Gastrocnemius medialis (tissue), 4 donors: Measurements from ENCODE around the gene KMO. TPM values are rescaled to one million over a fixed set of nuclear protein-coding genes. Genes with fewer than 3 reads are reported as not detected.

Experiments used
- ATAC-seq, 2 donors: fragments of 150-250 bp; one replicate each; pipeline ENCODE4 v1.9.1; 2016
- DNase-seq, 2 donors: peaks; one replicate each; pipeline ENCODE4 v3.0.0-alpha.2; 2019
- H3K27ac ChIP-seq, 4 donors: fragments of 200-600 bp; sonication (generic); 1 replicate in 1 of 4; 2 replicates in 3 of 4; pipeline ENCODE4 v1.5.1; 2016 to 2018; ENCODE audit warnings: mild to moderate bottlenecking in 2 of 4, moderate library complexity in 1 of 4
- H3K27me3 ChIP-seq, 3 donors: fragments of 200-600 bp; sonication (generic) in 2 of 3; 1 replicate in 1 of 3; 2 replicates in 2 of 3; pipeline versions ENCODE4 v1.5.1 to v1.6.0; 2016 to 2019; ENCODE audit warnings: mild to moderate bottlenecking in 1 of 3, moderate library complexity in 1 of 3
- H3K36me3 ChIP-seq, 2 donors: fragments of 200-600 bp; sonication (generic) in 1 of 2; one replicate each; pipeline ENCODE4 v1.5.1; 2017 to 2018
- H3K4me1 ChIP-seq, 2 donors: fragments of 200-600 bp; sonication (generic) in 1 of 2; one replicate each; pipeline ENCODE4 v1.5.1; 2016 to 2017; ENCODE audit warnings: mild to moderate bottlenecking in 2 of 2
- H3K4me3 ChIP-seq, 4 donors: fragments of 200-600 bp; sonication (generic) in 3 of 4; 1 replicate in 1 of 4; 2 replicates in 3 of 4; pipeline ENCODE4 v1.5.1; 2016 to 2019; ENCODE audit warnings: mild to moderate bottlenecking in 2 of 4
- H3K9me3 ChIP-seq, 3 donors: fragments of 200-600 bp; sonication (generic) in 2 of 3; 1 replicate in 1 of 3; 2 replicates in 2 of 3; pipeline ENCODE4 v1.5.1; 2016 to 2019
- POLR2A ChIP-seq, 2 donors: fragments of 450-650 bp; IDR thresholded peaks; one replicate each; pipeline ENCODE4 v1.6.1; 2017; ENCODE audit warnings: antibody characterized with exemption in 2 of 2, mild to moderate bottlenecking in 2 of 2, moderate library complexity in 2 of 2
- in situ Hi-C, 4 donors: fragments of 200-750 bp; cut with MboI; loops; one replicate each; pipeline versions ENCODE4 v1.15.0 to v1.8.0; 2017; ENCODE audit warnings: low sequenced_read_pairs in 4 of 4
- intact Hi-C: fragments of 100-400 bp; cut with DNase I; formaldehyde crosslinking; loops from one replicate; pipeline ENCODE4 v1.15.1; 2023; ENCODE audit warnings: low total_unique reads
- total RNA-seq, 4 donors: library from RNA; depleted of rRNA; stranded (reverse); fragments of >200 nt; gene quantifications; one replicate each; pipeline versions ENCODE4 v1.1.0 to v1.2.3, GENCODE V29; 2016
- TF ChIP-seq, protein P1 (sequence below), 5 experiments: fragments of 450-650 bp in 3 of 5; fragments of 200-600 bp in 2 of 5; sonication (generic) in 2 of 5; IDR thresholded peaks in 4 of 5; conservative IDR thresholded peaks in 1 of 5; 1 replicate in 4 of 5; 2 replicates in 1 of 5; pipeline ENCODE4 v1.5.1; 2016 to 2019; ENCODE audit warnings: antibody characterized with exemption in 5 of 5, mild to moderate bottlenecking in 3 of 5, moderate library complexity in 3 of 5

The KMO gene
- total RNA-seq, 4 donors from 2014 or later = 0.16 TPM; not detected in 3

DNA sequence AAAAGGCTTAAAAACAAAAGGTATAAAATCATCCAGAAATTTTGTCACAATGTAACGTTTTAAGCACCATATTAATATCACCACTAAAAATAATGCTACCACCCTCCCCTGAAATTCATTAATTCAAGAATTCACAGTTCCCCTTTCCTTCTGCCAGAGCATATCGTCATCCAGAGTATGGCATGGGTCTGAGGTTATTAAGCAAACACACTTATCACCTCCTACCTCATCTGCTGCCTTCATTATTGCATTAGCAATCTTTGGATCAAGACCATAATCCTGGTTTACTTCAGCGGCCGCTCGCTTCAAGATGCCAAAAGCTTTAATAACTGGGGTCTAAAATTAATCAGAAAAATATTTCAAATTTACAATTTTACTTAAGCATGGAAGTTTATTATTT, 18.8 kb upstream of the KMO start:
- H3K4me3 ChIP-seq = no peak overlapping the region
- peaks cover 9 to 14% of the 10 kb centered on the region in 2 donors for H3K4me1 ChIP-seq
- no peak for TF ChIP-seq POLR2A (IDR thresholded peaks at IDR 0.05)
- TF ChIP-seq, protein P1, sequence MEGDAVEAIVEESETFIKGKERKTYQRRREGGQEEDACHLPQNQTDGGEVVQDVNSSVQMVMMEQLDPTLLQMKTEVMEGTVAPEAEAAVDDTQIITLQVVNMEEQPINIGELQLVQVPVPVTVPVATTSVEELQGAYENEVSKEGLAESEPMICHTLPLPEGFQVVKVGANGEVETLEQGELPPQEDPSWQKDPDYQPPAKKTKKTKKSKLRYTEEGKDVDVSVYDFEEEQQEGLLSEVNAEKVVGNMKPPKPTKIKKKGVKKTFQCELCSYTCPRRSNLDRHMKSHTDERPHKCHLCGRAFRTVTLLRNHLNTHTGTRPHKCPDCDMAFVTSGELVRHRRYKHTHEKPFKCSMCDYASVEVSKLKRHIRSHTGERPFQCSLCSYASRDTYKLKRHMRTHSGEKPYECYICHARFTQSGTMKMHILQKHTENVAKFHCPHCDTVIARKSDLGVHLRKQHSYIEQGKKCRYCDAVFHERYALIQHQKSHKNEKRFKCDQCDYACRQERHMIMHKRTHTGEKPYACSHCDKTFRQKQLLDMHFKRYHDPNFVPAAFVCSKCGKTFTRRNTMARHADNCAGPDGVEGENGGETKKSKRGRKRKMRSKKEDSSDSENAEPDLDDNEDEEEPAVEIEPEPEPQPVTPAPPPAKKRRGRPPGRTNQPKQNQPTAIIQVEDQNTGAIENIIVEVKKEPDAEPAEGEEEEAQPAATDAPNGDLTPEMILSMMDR (IDR thresholded peaks at IDR 0.05 in 4 of 5, conservative IDR thresholded peaks at IDR 0.05 in 1 of 5) = no peak
- ATAC-seq (no peak), DNase-seq (no peak)
- H3K9me3 ChIP-seq = no peaks in the 10 kb centered on the region
- in situ Hi-C loops (no loop called here), intact Hi-C loops (loop anchor here (10.0 kb wide), 1 partner anchor 1731 kb away; no protein-coding TSS in a partner anchor)
- no peaks in the 10 kb centered on the region for H3K27me3 ChIP-seq
- H3K27ac ChIP-seq = no peak overlapping the region
- peaks cover 0 to 27% of the 10 kb centered on the region in 2 donors for H3K36me3 ChIP-seq

DNA sequence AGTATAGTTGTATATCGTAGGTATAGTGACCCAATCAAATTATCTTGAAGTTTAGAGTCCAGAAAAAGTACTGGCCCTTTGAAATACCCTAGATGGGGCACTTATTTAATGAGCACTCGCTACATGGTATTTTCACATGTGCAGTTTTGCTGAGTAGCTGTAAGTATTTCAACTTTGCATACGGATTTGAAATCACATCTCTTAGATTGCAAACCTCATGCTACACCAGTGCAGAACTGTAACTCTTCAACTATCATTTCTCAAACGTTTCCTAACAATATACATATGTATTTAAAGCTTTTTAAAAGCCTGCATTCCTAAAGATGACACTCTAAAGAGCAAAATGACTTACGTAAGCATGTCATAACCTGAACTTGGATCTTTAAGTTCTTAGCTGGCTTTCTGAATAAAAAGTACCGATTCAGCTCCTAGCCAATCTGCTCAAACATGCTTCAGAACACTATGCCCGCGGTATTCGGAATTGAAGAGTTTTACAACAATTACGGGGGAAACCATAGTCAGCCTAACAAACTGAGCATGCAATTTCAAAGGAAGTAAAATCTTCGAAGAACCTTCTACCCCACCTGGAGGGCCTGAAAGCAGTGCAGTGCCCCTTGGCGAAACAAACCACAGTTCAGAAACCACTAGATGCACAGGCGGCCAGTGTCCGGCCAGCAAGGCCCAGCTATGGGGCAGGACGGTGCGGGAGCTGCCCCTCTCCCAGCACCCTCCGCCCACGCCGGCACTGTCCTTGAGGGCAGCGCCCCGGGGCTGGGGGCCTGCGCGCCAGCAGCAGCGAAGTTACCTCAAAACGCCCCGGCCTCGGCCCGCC, 13.5 kb upstream of the KMO start:
- H3K9me3 ChIP-seq = no peaks in the 10 kb centered on the region
- H3K4me3 ChIP-seq = peak overlapping the region; percentile 80 to 92 (median 83)
- in situ Hi-C loops = no loop called here
- H3K27ac ChIP-seq = peak overlapping the region; percentile 86 to 94 (median 93)
- H3K27me3 ChIP-seq = peaks cover 0 to 3% (median 0%) of the 10 kb centered on the region in 3 donors
- no peak for TF ChIP-seq POLR2A (IDR thresholded peaks at IDR 0.05)
- TF ChIP-seq, protein P1 (IDR thresholded peaks at IDR 0.05 in 4 of 5, conservative IDR thresholded peaks at IDR 0.05 in 1 of 5) = no peak
- H3K4me1 ChIP-seq = peaks cover 14 to 19% of the 10 kb centered on the region in 2 donors
- intact Hi-C loops = loop anchor here (1.0 to 10.0 kb wide), 3 partner anchors 122 to 1726 kb away; partner anchors contain the start of genes CHML and OPN3
- ATAC-seq (peak; percentile 18), DNase-seq (peak in 1 of 2 donors; percentile 11)
- peaks cover 0 to under 1% of the 10 kb centered on the region in 2 donors for H3K36me3 ChIP-seq

DNA sequence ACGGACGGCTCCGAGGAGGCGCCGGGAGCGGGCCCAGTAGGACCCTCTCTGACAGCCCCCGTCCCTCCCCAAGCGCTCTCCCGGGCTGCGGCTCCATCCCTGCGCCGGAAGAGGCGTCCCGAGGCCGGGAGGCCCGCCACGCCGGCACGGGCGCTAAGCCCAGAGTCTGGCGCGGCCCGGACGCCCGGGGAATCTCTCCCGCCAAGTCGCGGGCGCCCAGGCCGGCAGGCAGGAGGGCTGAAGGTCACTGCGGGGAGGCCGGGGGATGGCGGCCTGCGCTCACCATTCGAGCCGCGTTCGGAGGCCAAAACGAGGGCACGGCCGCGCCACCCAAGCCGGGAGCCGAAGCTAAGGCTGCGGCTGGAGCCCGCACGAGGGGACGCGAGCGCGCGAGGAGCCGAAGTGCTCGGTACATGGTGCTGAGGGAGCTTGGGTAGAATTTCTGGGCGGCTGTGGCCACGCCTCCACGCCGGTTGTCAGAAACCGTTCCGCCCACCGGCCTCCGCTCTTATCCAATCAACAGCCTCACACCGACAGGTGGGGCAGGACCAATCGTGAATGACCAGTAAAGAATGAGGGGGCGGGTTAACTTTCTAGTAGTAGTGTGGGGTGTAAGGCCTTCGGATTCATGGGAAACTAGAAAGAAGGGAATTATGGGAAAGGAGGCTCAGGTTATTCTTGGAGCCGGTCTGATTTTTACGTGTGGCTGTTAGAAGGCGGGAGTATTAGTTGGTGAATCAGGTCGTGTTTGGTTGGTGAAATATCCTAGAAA, 12.7 kb upstream of the KMO start, which contains the start of gene FH:
Gene FH, minus strand, starts transcription at position 448 of the 772 bp plus-strand sequence. Its CDS starts 33 bp downstream, at position 415.
- peaks cover 0 to 3% (median 0%) of the 10 kb centered on the region in 3 donors for H3K27me3 ChIP-seq
- in situ Hi-C loops = loop anchor here in 2 of 4 donors (10.0 kb wide), 2 partner anchors 105 to 115 kb away; no protein-coding TSS in a partner anchor
- H3K9me3 ChIP-seq = no peaks in the 10 kb centered on the region
- TF ChIP-seq, protein P1 (IDR thresholded peaks at IDR 0.05 in 4 of 5, conservative IDR thresholded peaks at IDR 0.05 in 1 of 5) = peak in 1 of 5 experiments; percentile 4
- TF ChIP-seq POLR2A (IDR thresholded peaks at IDR 0.05) = peak; percentile 76 to 92
- H3K27ac ChIP-seq = peak within 1 kb of the TSS; percentile 86 to 94 (median 93)
- no peaks in the 10 kb centered on the region for H3K36me3 ChIP-seq
- DNase-seq = peak; percentile 93 to 95
- peaks cover 14 to 19% of the 10 kb centered on the region in 2 donors for H3K4me1 ChIP-seq
- intact Hi-C loops = loop anchor here (1.0 to 10.0 kb wide), 3 partner anchors 121 to 1725 kb away; partner anchors contain the start of genes CHML and OPN3
- ATAC-seq = peak; percentile 99 to 100
- peak within 1 kb of the TSS; percentile 80 to 92 (median 83) for H3K4me3 ChIP-seq

DNA sequence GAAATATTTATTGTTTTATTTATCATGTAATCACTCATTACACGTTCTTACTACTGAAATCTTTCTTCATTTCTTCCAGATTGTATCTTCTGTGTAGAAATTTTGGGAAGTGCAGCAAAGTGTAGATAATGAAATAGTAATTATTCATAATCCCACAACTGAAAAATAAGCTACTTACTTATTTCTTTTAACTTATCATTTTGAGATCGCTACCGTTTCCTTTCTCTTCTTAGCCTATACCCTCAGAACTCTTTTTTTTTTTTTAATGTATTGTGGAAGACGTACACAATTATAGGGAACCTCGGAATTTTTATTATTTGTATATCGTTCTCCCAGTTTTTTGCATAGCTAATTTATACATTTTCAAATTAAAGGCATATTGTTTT, 12.1 kb upstream of the KMO start:
- ATAC-seq = no peak
- Histone ChIP-seq H3K9me3 (no peaks in the 10 kb centered on the region), H3K27me3 (peaks cover 0 to 3% (median 0%) of the 10 kb centered on the region in 3 donors), H3K27ac (peak overlapping the region; percentile 86 to 94 (median 93)), H3K4me3 (peak overlapping the region; percentile 80 to 92 (median 83)), H3K36me3 (no peaks in the 10 kb centered on the region), H3K4me1 (peaks cover 14 to 19% of the 10 kb centered on the region in 2 donors)
- DNase-seq = no peak
- in situ Hi-C loops (loop anchor here in 2 of 4 donors (10.0 kb wide), 2 partner anchors 105 to 115 kb away; no protein-coding TSS in a partner anchor), intact Hi-C loops (no loop called here)
- TF ChIP-seq, protein P1 (IDR thresholded peaks at IDR 0.05 in 4 of 5, conservative IDR thresholded peaks at IDR 0.05 in 1 of 5) = no peak
- no peak for TF ChIP-seq POLR2A (IDR thresholded peaks at IDR 0.05)
